ENCODE data around the gene CPNE4. TPM values are rescaled to one million over a fixed set of nuclear protein-coding genes. Genes with fewer than 3 reads are reported as not detected.
"Not testable (repeated sequence)": the region's sequence is repeated elsewhere in the genome, so short reads cannot be mapped to it uniquely, and the experiment has no call there.

Gene CPNE4
- polyA plus RNA-seq, 3 donors, result 0.01 to 0.46 (median 0.34) TPM

DNA sequence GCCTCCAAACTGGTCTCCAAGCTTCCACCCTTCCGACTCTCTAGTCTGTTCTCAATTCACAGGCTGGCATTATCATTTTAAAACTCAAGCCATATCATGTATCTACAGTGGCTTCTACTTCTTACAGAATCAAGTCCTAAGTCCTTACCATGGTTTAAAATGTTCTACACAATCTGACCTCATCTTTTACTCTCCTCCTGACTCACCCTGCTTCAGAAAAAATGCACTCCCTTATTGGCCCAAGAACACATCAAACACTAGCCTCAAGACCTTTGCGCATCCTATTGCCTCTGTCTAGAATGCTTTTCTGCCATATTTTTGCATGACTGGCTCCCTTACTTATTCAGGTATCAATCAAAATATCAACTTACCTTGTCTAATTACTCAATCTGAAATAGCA lies 543.0 kb downstream of the CPNE4 start:
- no peak overlapping the region for H3K27ac ChIP-seq (ENCODE audit: low read depth, low read length)
- 98 to 99% (median 99%) methylated on average over 2 of the region's 2 CpGs for WGBS, 3 donors

GRCh38 chr3:131491084-131491483 lies 543.7 kb downstream of the CPNE4 start:
- H3K27ac ChIP-seq (ENCODE audit: low read depth, low read length), result no peak overlapping the region
- WGBS, 3 donors, result 91 to 98% (median 98%) methylated on average over 2 of the region's 2 CpGs

- WGBS, 3 donors, result 60 to 95% (median 83%) methylated on average over 3 of the region's 3 CpGs
- H3K27ac ChIP-seq (ENCODE audit: low read depth, low read length), result not testable (repeated sequence)
These were observed 548.3 kb downstream of the CPNE4 start for GRCh38 chr3:131486545-131486944.

GRCh38 chr3:131485119-131485518 lies 549.7 kb downstream of the CPNE4 start:
- WGBS, 3 donors, result 95 to 100% (median 97%) methylated on average over 1 of the region's 1 CpG
- H3K27ac ChIP-seq (ENCODE audit: low read depth, low read length), result no peak overlapping the region

DNA sequence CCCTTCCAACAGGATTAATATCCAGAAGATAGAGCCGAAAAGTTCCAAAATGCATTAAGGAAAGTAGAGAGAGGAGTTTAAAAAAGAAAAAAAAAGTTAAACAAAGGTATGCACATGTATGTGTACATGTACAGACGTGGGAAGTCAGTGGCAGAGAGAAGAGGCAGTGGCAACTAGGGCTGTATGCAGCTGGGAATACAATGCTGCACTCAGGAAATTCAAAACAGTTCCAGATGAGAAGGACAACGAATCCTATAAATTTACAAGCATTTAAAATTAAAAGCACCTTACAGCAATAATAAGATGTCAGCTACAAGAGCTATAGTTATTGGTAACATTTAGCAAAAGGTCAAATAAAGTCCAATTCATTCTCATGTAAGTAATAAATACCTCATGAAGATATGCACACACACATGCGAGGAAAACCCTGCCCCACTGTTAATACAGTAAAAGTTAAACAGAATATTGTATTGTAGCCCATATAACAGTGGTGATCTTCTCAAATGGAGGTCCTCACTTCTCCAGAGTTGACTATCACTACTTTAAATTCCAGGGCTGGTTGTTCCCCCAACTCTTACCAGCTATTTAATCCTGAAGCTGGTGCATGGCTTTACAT lies 550.2 kb downstream of the CPNE4 start:
- H3K27ac ChIP-seq (ENCODE audit: low read depth, low read length), result no peak overlapping the region
- WGBS, 3 donors, result 91 to 94% (median 94%) methylated on average over 4 of the region's 4 CpGs

Measured in adipose tissue (tissue), 3 donors.